Muscle of leg (tissue), 11 donors: Measurements from ENCODE around the gene HTT-AS. TPM values are rescaled to one million over a fixed set of nuclear protein-coding genes. Genes with fewer than 3 reads are reported as not detected.

ENCODE experiments used
- DNase-seq: peaks from one replicate; pipeline ENCODE4 v3.0.0; 2013
- H3K27ac ChIP-seq: one replicate; pipeline ENCODE4 v1.5.1; 2013; ENCODE audit warnings: mild to moderate bottlenecking, low read length, control low read depth
- H3K27me3 ChIP-seq: one replicate; pipeline ENCODE4 v1.6.1; 2013; ENCODE audit warnings: low read length; ENCODE audit not compliant: control insufficient read depth, insufficient read depth
- H3K36me3 ChIP-seq: one replicate; pipeline ENCODE4 v1.6.1; 2013; ENCODE audit warnings: low read length; ENCODE audit not compliant: control insufficient read depth, insufficient read depth
- H3K4me1 ChIP-seq: one replicate; pipeline ENCODE4 v1.6.1; 2013; ENCODE audit warnings: low read length; ENCODE audit not compliant: control insufficient read depth, insufficient read depth
- H3K4me3 ChIP-seq: one replicate; pipeline ENCODE4 v1.5.1; 2013; ENCODE audit warnings: low read length, control low read depth
- H3K9me3 ChIP-seq: replicated peaks from 2 replicates; pipeline ENCODE4 v1.6.1; 2013; ENCODE audit warnings: low read depth, low read length; ENCODE audit not compliant: control insufficient read depth
- WGBS: methylation state at CpG from one replicate; pipeline ENCODE4 v1.1.5; 2013; ENCODE audit warnings: missing lambda C conversion rate; ENCODE audit not compliant: insufficient coverage; 5-methylcytosine and 5-hydroxymethylcytosine counted together
- polyA plus RNA-seq, 8 donors: library from polyadenylated mRNA; unstranded; fragments of 120-200 nt; gene quantifications; one replicate each; pipeline versions ENCODE4 v1.2.1 to v1.2.3, GENCODE V29; 2013; ENCODE audit warnings: inconsistent platforms in 1 of 8, low replicate concordance in 1 of 8; ENCODE audit not compliant: insufficient read length in 8 of 8, insufficient read depth in 1 of 8
- total RNA-seq: library from RNA; stranded (reverse); fragments of 120-200 nt; gene quantifications from one replicate; pipeline ENCODE4 v1.2.4, GENCODE V29; 2013

HTT-AS gene
- total and polyA plus RNA-seq, 9 donors = 0.30 TPM; not detected in 8

DNA sequence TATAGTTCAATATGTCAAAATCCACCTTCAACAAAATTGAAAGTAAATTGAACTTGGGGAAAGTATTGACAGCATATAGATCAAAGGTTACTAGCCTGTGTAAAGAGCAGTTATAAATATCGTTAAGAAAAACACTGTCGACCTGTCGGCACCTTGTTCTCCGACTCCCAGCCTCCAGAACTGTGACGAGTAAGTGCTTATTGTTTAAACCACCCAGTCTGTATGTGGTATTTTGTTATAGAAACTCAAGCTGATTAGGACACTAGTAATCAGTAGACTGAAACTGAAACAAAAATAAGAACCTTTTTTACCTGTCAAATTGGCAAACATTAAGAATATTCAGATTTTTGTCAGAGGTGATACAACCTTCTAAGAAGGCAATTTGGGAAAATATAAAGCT lies 17.1 kb upstream of the HTT-AS start:
- no CpG with 5 or more reads among the region's 5 CpGs for WGBS
- no peak overlapping the region for H3K4me3 ChIP-seq
- H3K36me3 ChIP-seq = peaks cover 4% of the 10 kb centered on the region
- H3K27me3 ChIP-seq = no peaks in the 10 kb centered on the region
- no peak overlapping the region for H3K27ac ChIP-seq
- DNase-seq = no peak
- no peaks in the 10 kb centered on the region for H3K4me1 ChIP-seq
- no peaks in the 10 kb centered on the region for H3K9me3 ChIP-seq

DNA sequence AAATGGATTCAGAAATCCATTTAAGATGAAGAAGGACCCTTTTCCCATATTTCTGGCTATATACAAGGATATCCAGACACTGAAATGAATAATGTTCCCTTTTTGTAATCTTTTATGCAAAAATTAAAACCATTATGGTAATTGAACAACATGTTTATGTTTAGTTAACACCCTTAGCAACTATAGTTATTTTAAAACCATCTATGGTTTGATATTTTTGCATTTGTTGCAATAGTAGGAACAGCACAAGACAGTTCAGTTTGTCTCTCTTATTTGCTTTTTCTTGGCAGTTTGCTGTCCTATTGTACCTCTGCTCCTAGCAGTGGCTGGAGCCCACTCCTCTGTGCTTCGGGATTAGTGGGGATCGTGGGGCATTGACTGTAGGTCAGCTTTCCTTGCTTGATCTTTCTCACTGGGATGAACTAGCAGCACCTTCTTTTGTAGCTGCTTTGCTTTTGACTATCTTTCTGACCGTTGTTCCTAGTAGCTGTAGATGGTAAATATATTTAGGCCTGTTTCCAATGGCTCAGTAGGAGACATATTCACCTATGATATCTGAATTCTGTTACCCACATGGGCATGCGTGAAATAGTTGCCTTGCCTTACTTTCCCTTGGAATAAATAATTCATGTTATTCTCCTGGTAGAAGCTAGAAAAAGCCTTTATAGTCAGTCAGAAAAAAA lies 12.9 kb upstream of the HTT-AS start:
- DNase-seq = no peak
- H3K27me3 ChIP-seq = no peaks in the 10 kb centered on the region
- H3K9me3 ChIP-seq = no peaks in the 10 kb centered on the region
- H3K36me3 ChIP-seq = peaks cover 4% of the 10 kb centered on the region
- H3K27ac ChIP-seq = no peak overlapping the region
- WGBS = 88% methylated on average over 2 of the region's 4 CpGs
- no peak overlapping the region for H3K4me3 ChIP-seq
- no peaks in the 10 kb centered on the region for H3K4me1 ChIP-seq

DNA sequence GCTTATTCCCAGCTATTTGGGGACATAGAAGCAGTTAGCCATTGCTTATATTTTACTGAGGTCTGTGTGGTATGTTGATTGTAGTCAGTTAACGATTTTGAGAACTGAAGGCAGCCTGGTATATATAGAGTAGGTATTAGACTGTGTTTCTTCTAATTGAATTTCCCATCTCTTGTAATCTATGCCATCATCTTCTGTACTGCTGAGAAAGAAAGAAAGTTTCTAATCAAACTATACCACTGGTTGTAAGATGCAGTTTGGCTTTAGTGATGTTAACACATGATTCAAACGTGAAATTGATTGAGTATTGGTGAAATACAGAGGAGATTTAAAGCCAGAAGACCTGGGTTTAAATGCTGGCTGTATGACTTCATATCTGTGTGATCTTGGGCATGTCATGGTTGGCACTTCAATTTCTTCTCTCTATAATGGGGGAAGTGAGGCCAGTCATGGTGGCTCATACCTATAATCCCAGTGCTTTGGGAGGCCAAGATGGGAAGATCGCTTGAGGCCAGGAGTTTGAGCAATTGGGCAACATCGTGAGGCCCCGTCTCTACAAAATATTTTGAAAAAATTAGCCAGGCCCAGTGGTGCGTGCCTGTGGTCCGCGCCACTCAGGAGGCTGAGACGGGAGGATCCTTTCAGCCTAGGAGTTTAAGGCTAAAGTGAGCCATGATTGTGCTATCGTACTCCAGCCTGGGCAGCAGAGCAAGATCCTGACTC lies 11.8 kb upstream of the HTT-AS start:
- Histone ChIP-seq H3K27me3 (no peaks in the 10 kb centered on the region), H3K36me3 (peaks cover 4% of the 10 kb centered on the region), H3K9me3 (no peaks in the 10 kb centered on the region), H3K27ac (no peak overlapping the region), H3K4me1 (no peaks in the 10 kb centered on the region), H3K4me3 (no peak overlapping the region)
- WGBS = 96% methylated on average over 8 of the region's 10 CpGs
- no peak for DNase-seq

DNA sequence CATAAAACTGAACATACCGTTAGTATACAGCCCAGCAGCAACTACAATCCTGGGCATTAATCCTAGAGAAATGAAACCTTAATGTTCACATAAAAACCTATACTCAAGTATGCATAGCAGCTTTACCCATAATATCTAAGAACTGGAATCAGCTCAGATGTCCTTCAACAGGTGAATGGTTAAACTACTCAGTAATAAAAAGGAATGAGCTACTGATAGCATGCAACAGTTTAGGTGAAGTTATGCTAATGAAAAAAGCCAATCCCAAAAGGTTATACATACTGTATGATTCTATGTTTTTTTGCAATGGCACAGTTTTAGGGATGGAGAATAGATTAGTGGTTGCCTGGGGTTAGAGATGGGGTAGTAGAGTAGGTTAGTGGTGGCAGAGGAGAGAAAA lies 9.4 kb upstream of the HTT-AS start:
- Histone ChIP-seq H3K36me3 (peaks cover 4% of the 10 kb centered on the region), H3K4me1 (no peaks in the 10 kb centered on the region), H3K27ac (no peak overlapping the region), H3K4me3 (no peak overlapping the region), H3K27me3 (no peaks in the 10 kb centered on the region), H3K9me3 (no peaks in the 10 kb centered on the region)
- WGBS = 33% methylated on average over 1 of the region's 1 CpG
- no peak for DNase-seq

DNA sequence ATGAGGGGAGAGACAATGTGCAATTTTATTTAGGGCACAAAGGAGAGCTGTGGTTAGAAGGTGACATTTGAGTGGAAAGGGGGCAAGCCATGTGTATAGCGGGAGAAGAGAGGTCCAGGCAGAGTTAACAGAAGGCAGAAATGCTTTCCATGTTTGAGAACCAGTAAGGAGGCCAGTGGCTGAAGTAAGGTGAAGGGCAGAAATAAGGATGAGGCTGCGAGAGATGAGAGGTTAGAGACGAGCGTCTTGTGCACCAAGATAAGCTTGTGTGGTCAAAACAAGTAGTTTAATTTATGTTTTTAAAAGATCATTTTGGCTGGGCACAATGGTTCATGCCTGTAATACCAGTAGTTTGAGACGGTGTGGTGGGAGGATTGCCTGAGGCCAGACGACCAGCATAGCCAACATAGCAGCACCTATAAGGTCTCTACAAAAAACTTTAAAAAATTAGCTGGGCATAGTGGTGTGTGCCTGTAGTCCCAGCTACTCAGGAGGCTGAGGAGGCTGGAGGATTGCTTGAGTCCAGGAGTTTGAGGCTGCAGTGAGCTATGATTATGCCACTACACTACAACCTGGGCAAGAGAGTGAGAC lies 8.7 kb upstream of the HTT-AS start:
- Histone ChIP-seq H3K36me3 (peaks cover 4% of the 10 kb centered on the region), H3K4me3 (no peak overlapping the region), H3K9me3 (no peaks in the 10 kb centered on the region), H3K4me1 (no peaks in the 10 kb centered on the region), H3K27me3 (no peaks in the 10 kb centered on the region), H3K27ac (no peak overlapping the region)
- DNase-seq = no peak
- WGBS = 93% methylated on average over 4 of the region's 6 CpGs

DNA sequence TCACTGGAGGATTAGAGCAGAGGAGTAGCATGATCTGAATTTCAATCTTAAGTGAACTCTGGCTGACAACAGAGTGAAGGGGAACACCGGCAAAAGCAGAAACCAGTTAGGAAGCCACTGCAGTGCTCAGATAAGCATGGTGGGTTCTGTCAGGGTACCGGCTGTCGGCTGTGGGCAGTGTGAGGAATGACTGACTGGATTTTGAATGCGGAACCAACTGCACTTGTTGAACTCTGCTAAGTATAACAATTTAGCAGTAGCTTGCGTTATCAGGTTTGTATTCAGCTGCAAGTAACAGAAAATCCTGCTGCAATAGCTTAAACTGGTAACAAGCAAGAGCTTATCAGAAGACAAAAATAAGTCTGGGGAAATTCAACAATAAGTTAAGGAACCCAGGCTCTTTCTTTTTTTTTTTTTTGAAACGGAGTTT lies 5.4 kb upstream of the HTT-AS start:
- Histone ChIP-seq H3K9me3 (no peaks in the 10 kb centered on the region), H3K27me3 (no peaks in the 10 kb centered on the region), H3K4me1 (peaks cover 5% of the 10 kb centered on the region), H3K36me3 (no peaks in the 10 kb centered on the region), H3K27ac (no peak overlapping the region), H3K4me3 (no peak overlapping the region)
- WGBS = 86% methylated on average over 5 of the region's 6 CpGs
- DNase-seq = no peak

DNA sequence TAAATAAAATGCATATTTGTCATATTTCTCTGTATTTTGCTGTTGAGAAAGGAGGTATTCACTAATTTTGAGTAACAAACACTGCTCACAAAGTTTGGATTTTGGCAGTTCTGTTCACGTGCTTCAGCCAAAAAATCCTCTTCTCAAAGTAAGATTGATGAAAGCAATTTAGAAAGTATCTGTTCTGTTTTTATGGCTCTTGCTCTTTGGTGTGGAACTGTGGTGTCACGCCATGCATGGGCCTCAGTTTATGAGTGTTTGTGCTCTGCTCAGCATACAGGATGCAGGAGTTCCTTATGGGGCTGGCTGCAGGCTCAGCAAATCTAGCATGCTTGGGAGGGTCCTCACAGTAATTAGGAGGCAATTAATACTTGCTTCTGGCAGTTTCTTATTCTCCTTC lies 3.5 kb upstream of the HTT-AS start:
- Histone ChIP-seq H3K27me3 (no peaks in the 10 kb centered on the region), H3K4me3 (no peak overlapping the region), H3K27ac (no peak overlapping the region), H3K4me1 (peaks cover 11% of the 10 kb centered on the region), H3K36me3 (no peaks in the 10 kb centered on the region), H3K9me3 (no peaks in the 10 kb centered on the region)
- WGBS = 50% methylated on average over 1 of the region's 2 CpGs
- DNase-seq = peak; percentile 16

DNA sequence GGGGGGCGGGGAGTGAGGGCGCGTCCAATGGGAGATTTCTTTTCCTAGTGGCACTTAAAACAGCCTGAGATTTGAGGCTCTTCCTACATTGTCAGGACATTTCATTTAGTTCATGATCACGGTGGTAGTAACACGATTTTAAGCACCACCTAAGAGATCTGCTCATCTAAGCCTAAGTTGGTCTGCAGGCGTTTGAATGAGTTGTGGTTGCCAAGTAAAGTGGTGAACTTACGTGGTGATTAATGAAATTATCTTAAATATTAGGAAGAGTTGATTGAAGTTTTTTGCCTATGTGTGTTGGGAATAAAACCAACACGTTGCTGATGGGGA lies 1.3 kb upstream of the HTT-AS start:
- H3K4me3 ChIP-seq = peak overlapping the region; percentile 88
- no peak for DNase-seq
- H3K36me3 ChIP-seq = no peaks in the 10 kb centered on the region
- 0% methylated on average over 5 of the region's 8 CpGs for WGBS
- peak overlapping the region; percentile 96 for H3K27ac ChIP-seq
- peaks cover 11% of the 10 kb centered on the region for H3K4me1 ChIP-seq
- H3K9me3 ChIP-seq = no peaks in the 10 kb centered on the region
- no peaks in the 10 kb centered on the region for H3K27me3 ChIP-seq

DNA sequence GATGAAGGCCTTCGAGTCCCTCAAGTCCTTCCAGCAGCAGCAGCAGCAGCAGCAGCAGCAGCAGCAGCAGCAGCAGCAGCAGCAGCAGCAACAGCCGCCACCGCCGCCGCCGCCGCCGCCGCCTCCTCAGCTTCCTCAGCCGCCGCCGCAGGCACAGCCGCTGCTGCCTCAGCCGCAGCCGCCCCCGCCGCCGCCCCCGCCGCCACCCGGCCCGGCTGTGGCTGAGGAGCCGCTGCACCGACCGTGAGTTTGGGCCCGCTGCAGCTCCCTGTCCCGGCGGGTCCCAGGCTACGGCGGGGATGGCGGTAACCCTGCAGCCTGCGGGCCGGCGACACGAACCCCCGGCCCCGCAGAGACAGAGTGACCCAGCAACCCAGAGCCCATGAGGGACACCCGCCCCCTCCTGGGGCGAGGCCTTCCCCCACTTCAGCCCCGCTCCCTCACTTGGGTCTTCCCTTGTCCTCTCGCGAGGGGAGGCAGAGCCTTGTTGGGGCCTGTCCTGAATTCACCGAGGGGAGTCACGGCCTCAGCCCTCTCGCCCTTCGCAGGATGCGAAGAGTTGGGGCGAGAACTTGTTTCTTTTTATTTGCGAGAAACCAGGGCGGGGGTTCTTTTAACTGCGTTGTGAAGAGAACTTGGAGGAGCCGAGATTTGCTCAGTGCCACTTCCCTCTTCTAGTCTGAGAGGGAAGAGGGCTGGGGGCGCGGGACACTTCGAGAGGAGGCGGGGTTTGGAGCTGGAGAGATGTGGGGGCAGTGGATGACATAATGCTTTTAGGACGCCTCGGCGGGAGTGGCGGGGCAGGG lies 711 bp upstream of the HTT-AS start:
- no peaks in the 10 kb centered on the region for H3K27me3 ChIP-seq
- no peaks in the 10 kb centered on the region for H3K36me3 ChIP-seq
- peak; percentile 85 for DNase-seq
- under 1% methylated on average over 36 of the region's 60 CpGs for WGBS
- peak overlapping the region; percentile 96 for H3K27ac ChIP-seq
- H3K4me1 ChIP-seq = peaks cover 11% of the 10 kb centered on the region
- no peaks in the 10 kb centered on the region for H3K9me3 ChIP-seq
- peak overlapping the region; percentile 88 for H3K4me3 ChIP-seq
